Prostate gland (tissue), 2 donors: ENCODE results near the gene ZNF813.

ENCODE experiments used
- POLR2A ChIP-seq: fragments of 450-650 bp; IDR thresholded peaks from one replicate; pipeline ENCODE4 v1.6.1; 2016; ENCODE audit warnings: antibody characterized with exemption, mild to moderate bottlenecking
- TF ChIP-seq, protein P1 (sequence below), 4 experiments: fragments of 200-600 bp in 2 of 4; fragments of 450-650 bp in 2 of 4; sonication (generic) in 2 of 4; IDR thresholded peaks; 1 replicate in 3 of 4; 2 replicates in 1 of 4; pipeline ENCODE4 v1.5.1; 2016 to 2019; ENCODE audit warnings: antibody characterized with exemption in 4 of 4, mild to moderate bottlenecking in 2 of 4, moderate library complexity in 2 of 4

DNA sequence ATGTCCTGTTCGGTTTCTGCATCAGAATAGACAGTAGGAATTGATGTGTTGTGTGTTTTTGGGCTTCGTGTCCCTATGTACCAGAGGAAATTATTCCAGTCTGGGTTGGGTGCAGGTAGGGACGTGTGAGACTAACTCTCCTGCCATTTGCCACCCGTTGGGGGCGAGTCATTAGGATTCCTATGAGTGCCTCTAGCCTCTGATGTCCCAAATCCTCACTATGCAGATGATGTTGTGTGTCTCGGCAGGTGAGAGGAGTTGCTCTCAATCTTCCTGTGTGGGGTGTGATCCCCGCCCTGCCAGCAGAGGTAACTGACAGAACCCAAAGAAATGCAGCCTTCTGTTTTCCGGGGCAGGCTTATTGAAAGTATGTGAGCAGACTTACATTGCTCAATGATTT is 39.2 kb downstream of the ZNF813 start:
- TF ChIP-seq POLR2A, result no peak
- TF ChIP-seq, protein P1, sequence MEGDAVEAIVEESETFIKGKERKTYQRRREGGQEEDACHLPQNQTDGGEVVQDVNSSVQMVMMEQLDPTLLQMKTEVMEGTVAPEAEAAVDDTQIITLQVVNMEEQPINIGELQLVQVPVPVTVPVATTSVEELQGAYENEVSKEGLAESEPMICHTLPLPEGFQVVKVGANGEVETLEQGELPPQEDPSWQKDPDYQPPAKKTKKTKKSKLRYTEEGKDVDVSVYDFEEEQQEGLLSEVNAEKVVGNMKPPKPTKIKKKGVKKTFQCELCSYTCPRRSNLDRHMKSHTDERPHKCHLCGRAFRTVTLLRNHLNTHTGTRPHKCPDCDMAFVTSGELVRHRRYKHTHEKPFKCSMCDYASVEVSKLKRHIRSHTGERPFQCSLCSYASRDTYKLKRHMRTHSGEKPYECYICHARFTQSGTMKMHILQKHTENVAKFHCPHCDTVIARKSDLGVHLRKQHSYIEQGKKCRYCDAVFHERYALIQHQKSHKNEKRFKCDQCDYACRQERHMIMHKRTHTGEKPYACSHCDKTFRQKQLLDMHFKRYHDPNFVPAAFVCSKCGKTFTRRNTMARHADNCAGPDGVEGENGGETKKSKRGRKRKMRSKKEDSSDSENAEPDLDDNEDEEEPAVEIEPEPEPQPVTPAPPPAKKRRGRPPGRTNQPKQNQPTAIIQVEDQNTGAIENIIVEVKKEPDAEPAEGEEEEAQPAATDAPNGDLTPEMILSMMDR (IDR thresholded peaks at IDR 0.05), result no peak
